K562 (cell line): ENCODE measurements around the gene GRM2. TPM values are rescaled to one million over a fixed set of nuclear protein-coding genes. Genes with fewer than 3 reads are reported as not detected.

Experiments
- HDAC6 ChIP-seq: IDR thresholded peaks from 2 replicates; pipeline ENCODE4 v1.6.1; 2012; ENCODE audit warnings: low read depth, mild to moderate bottlenecking, control low read depth, inconsistent platforms, low read length, moderate library complexity
- HEY1 ChIP-seq: fragments of 250-450 bp; sonication (Bioruptor Pico); IDR thresholded peaks from 2 replicates; pipeline ENCODE4 v1.5.0; 2020; ENCODE audit warnings: mild to moderate bottlenecking, moderate library complexity, borderline replicate concordance
- JUND ChIP-seq, 2 experiments: IDR thresholded peaks; 2 replicates in 1 of 2; 3 replicates in 1 of 2; pipeline ENCODE4 v1.6.1; 2011; ENCODE audit warnings: borderline replicate concordance in 2 of 2, low read depth in 2 of 2, low read length in 2 of 2, improper control_type of control experiment in 1 of 2, missing biosample characterization in 1 of 2, missing genetic modification characterization in 1 of 2, missing genetic modification reagents in 1 of 2
- PML ChIP-seq: IDR thresholded peaks from 2 replicates; pipeline ENCODE4 v1.6.1; 2012; ENCODE audit warnings: low read length, inconsistent platforms
- POLR2AphosphoS2 ChIP-seq: IDR thresholded peaks from 2 replicates; pipeline ENCODE4 v1.6.1; 2012; ENCODE audit warnings: low read length, improper control_type of control experiment
- THRB ChIP-seq: fragments of 450-650 bp; formaldehyde crosslinking; conservative IDR thresholded peaks from 2 replicates; pipeline ENCODE4 v1.4.0; 2022; ENCODE audit warnings: mild to moderate bottlenecking, missing genetic modification characterization
- ZBTB1 ChIP-seq: sonication (generic); formaldehyde crosslinking; IDR thresholded peaks from 2 replicates; pipeline ENCODE4 v1.8.1; 2023; ENCODE audit warnings: missing genetic modification reagents, low read depth, mild to moderate bottlenecking, borderline replicate concordance
- ZNF124 ChIP-seq: sonication (generic); formaldehyde crosslinking; IDR thresholded peaks from 2 replicates; pipeline ENCODE4 v1.8.1; 2022; ENCODE audit warnings: missing genetic modification reagents
- polyA plus RNA-seq, 8 experiments: library from polyadenylated mRNA; depleted of rRNA in 4 of 8; stranded (reverse) in 5 of 8; unstranded in 3 of 8; fragments of >200 nt; fragmentation: Nextera tagmentation in 2 of 8; fragmentation: Illumina TruSeq in 1 of 8; extraction: Ambion mirVana in 2 of 8; extraction: Trizol in 1 of 8; gene quantifications; 2 replicates each; pipeline versions ENCODE4 v1.2.1 to v1.2.3, GENCODE V29; 2011 to 2014; ENCODE audit warnings: inconsistent platforms in 1 of 8, missing spikeins in 1 of 8
- total RNA-seq, 7 experiments: library from RNA; depleted of rRNA in 6 of 7; stranded (reverse); fragments of >200 nt in 6 of 7; fragmentation: Illumina TruSeq in 2 of 7; extraction: Trizol in 2 of 7; gene quantifications; 2 replicates each; pipeline versions ENCODE4 v1.2.1 to v1.2.3, GENCODE V29; 2011 to 2021; ENCODE audit warnings: low replicate concordance in 1 of 7
- TF ChIP-seq, protein P1 (sequence below): sonication (generic); formaldehyde crosslinking; IDR thresholded peaks from 2 replicates; pipeline ENCODE4 v1.8.1; 2023; ENCODE audit warnings: mild to moderate bottlenecking, missing genetic modification reagents

Gene GRM2
- total and polyA plus RNA-seq, 9 of the 15 experiments (the other 6 are each of a cell fraction or from before 2014, with no cell fraction given), result not detected

GRCh38 chr3:51688206-51688600, 18.7 kb upstream of the GRM2 start (continued):
- TF ChIP-seq THRB (CRISPR knock-in tag) (no peak), JUND (IDR thresholded peaks at IDR 0.05; ENCODE audit: borderline replicate concordance, low read depth, low read length) (no peak), JUND (tag; IDR thresholded peaks at IDR 0.05; ENCODE audit: borderline replicate concordance, low read depth, low read length) (no peak), ZBTB1 (CRISPR knock-in tag) (no peak), HEY1 (CRISPR knock-in tag) (no peak), ZNF124 (CRISPR knock-in tag) (no peak), PML (no peak), POLR2AphosphoS2 (no peak), HDAC6 (no peak)
- TF ChIP-seq, protein P1, sequence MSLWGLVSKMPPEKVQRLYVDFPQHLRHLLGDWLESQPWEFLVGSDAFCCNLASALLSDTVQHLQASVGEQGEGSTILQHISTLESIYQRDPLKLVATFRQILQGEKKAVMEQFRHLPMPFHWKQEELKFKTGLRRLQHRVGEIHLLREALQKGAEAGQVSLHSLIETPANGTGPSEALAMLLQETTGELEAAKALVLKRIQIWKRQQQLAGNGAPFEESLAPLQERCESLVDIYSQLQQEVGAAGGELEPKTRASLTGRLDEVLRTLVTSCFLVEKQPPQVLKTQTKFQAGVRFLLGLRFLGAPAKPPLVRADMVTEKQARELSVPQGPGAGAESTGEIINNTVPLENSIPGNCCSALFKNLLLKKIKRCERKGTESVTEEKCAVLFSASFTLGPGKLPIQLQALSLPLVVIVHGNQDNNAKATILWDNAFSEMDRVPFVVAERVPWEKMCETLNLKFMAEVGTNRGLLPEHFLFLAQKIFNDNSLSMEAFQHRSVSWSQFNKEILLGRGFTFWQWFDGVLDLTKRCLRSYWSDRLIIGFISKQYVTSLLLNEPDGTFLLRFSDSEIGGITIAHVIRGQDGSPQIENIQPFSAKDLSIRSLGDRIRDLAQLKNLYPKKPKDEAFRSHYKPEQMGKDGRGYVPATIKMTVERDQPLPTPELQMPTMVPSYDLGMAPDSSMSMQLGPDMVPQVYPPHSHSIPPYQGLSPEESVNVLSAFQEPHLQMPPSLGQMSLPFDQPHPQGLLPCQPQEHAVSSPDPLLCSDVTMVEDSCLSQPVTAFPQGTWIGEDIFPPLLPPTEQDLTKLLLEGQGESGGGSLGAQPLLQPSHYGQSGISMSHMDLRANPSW (CRISPR knock-in tag), result no peak
